ENCODE results near the gene GLT8D1. TPM values are rescaled to one million over a fixed set of nuclear protein-coding genes. Genes with fewer than 3 reads are reported as not detected.

The GLT8D1 gene
- total RNA-seq, 4 donors from 2014 or later, result 7.9 to 141 (median 48.9) TPM

DNA sequence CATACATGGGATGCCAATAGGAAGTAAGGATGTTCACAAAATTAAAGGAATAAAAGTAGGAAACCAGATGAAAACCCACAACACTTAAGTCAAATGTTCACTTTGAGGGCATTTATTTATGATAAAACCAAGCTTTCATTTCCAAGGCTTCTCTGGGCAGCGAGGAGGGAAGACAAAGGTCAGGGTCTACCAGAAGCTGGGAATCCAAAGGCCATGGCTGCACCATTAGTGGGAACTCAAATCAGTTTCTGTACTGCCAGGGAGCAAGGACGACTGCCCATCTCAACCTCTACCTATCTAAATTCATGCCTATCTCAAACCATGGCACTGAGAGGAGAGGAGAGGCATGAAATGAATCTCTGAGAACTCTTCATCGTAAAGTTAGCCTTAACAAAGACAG lies 42.5 kb downstream of the GLT8D1 start:
- Histone ChIP-seq H3K4me1 (no peaks in the 10 kb centered on the region), H3K4me3 (no peak overlapping the region), H3K27me3 (no peaks in the 10 kb centered on the region), H3K9me3 (no peaks in the 10 kb centered on the region), H3K36me3 (no peaks in the 10 kb centered on the region), H3K27ac (no peak overlapping the region)
- intact Hi-C loops (cut with DNase I; ENCODE audit: low total_unique reads), result no loop called here
- TF ChIP-seq POLR2A (IDR thresholded peaks at IDR 0.05), result no peak
- TF ChIP-seq CTCF (IDR thresholded peaks at IDR 0.05), result no peak
- DNase-seq, result no peak

DNA sequence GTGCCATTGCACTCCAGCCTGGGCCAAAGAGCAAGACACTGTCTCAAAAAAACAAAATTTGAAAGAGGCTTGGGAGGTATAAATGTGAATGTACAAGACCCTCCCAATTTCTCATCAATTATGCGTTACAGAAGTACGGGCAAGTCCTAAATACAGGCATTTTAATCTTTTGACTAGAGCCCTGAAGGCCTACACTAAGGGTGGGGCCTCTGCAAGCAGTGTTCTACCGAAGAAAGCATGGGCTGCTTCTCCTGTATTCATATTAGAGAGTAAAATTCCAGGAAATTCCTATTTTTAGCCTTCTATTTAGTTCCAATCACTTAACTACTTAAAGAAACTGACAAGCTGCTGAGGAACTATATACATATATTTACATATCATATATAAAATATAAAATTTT lies 45.5 kb downstream of the GLT8D1 start:
- intact Hi-C loops (cut with DNase I; ENCODE audit: low total_unique reads), result no loop called here
- no peak overlapping the region for H3K27ac ChIP-seq
- H3K36me3 ChIP-seq, result no peaks in the 10 kb centered on the region
- H3K4me1 ChIP-seq, result no peaks in the 10 kb centered on the region
- DNase-seq, result no peak
- no peaks in the 10 kb centered on the region for H3K9me3 ChIP-seq
- no peak for TF ChIP-seq POLR2A (IDR thresholded peaks at IDR 0.05)
- TF ChIP-seq CTCF (IDR thresholded peaks at IDR 0.05), result no peak
- no peak overlapping the region for H3K4me3 ChIP-seq
- no peaks in the 10 kb centered on the region for H3K27me3 ChIP-seq

GRCh38 chr3:52655895-52656294 lies 49.7 kb downstream of the GLT8D1 start:
- no peak overlapping the region for H3K27ac ChIP-seq
- H3K9me3 ChIP-seq, result no peaks in the 10 kb centered on the region
- TF ChIP-seq CTCF (IDR thresholded peaks at IDR 0.05) (no peak), POLR2A (IDR thresholded peaks at IDR 0.05) (no peak)
- DNase-seq, result no peak
- no peaks in the 10 kb centered on the region for H3K36me3 ChIP-seq
- intact Hi-C loops (cut with DNase I; ENCODE audit: low total_unique reads), result no loop called here
- H3K27me3 ChIP-seq, result no peaks in the 10 kb centered on the region
- H3K4me1 ChIP-seq, result no peaks in the 10 kb centered on the region
- no peak overlapping the region for H3K4me3 ChIP-seq

GRCh38 chr3:52651592-52651991 lies 54.0 kb downstream of the GLT8D1 start:
- no peaks in the 10 kb centered on the region for H3K27me3 ChIP-seq
- no peak overlapping the region for H3K4me3 ChIP-seq
- no peak overlapping the region for H3K27ac ChIP-seq
- no peak for DNase-seq
- no peaks in the 10 kb centered on the region for H3K36me3 ChIP-seq
- TF ChIP-seq CTCF (IDR thresholded peaks at IDR 0.05) (no peak), POLR2A (IDR thresholded peaks at IDR 0.05) (no peak)
- H3K4me1 ChIP-seq, result no peaks in the 10 kb centered on the region
- no peaks in the 10 kb centered on the region for H3K9me3 ChIP-seq
- intact Hi-C loops (cut with DNase I; ENCODE audit: low total_unique reads), result no loop called here

DNA sequence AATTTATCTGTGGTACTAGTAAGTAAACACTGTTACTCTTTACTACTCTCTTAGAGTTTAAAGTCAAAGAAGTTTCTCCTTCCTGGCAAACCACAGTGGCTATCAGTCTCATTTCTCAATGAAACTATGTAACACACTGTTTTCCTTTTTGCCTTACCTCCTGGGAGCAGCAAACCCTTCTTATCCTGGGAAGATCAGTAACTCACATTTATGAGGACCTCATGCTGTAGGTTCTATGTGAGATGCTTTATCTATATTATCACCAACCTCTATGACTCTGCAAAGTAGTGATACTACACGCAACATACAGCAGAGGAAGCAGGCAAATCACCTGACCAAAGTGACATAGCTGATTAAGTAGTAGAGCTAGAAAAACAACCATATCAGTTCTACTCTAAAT lies 55.2 kb downstream of the GLT8D1 start:
- H3K36me3 ChIP-seq, result no peaks in the 10 kb centered on the region
- no peaks in the 10 kb centered on the region for H3K4me1 ChIP-seq

More for the DNA sequence above, 55.2 kb downstream of the GLT8D1 start:
- H3K27me3 ChIP-seq, result no peaks in the 10 kb centered on the region
- no peak for DNase-seq
- TF ChIP-seq CTCF (IDR thresholded peaks at IDR 0.05), result no peak
- no peak for TF ChIP-seq POLR2A (IDR thresholded peaks at IDR 0.05)
- H3K9me3 ChIP-seq, result no peaks in the 10 kb centered on the region
- intact Hi-C loops (cut with DNase I; ENCODE audit: low total_unique reads), result no loop called here
- H3K4me3 ChIP-seq, result no peak overlapping the region
- H3K27ac ChIP-seq, result peak overlapping the region in 1 of 2 donors; percentile 15
